D341Med (cell line): ENCODE data around the gene FSD1L.

Experiments
- DNase-seq: peaks from one replicate; pipeline ENCODE4 v3.0.0; 2012; ENCODE audit warnings: low spot score

The FSD1L gene

GRCh38 chr9:105447814-105448812 is at the start of gene FSD1L:
TSS of gene FSD1L (plus strand) at chr9:105448034. CDS start at chr9:105448221, 187 bp downstream.
- DNase-seq = peak; percentile 96

- DNase-seq = no peak
Measured at GRCh38 chr9:105399117-105399516, 48.7 kb upstream of the FSD1L start.

GRCh38 chr9:105401651-105402050 is 46.2 kb upstream of the FSD1L start:
- DNase-seq = peak; percentile 77

GRCh38 chr9:105403552-105404248 is 44.1 kb upstream of the FSD1L start:
- no peak for DNase-seq

GRCh38 chr9:105405514-105406131 is 42.2 kb upstream of the FSD1L start:
- peak; percentile 58 for DNase-seq

GRCh38 chr9:105406369-105406768 is 41.5 kb upstream of the FSD1L start:
- DNase-seq = no peak

GRCh38 chr9:105413525-105413924 is 34.3 kb upstream of the FSD1L start:
- peak; percentile 62 for DNase-seq

- peak; percentile 70 for DNase-seq
Measured at GRCh38 chr9:105414947-105415661, 32.7 kb upstream of the FSD1L start.

GRCh38 chr9:105415662-105415980 is 32.2 kb upstream of the FSD1L start:
- no peak for DNase-seq

- DNase-seq = no peak
Measured at GRCh38 chr9:105416840-105417239, 31.0 kb upstream of the FSD1L start.

GRCh38 chr9:105418588-105419500 is 29.0 kb upstream of the FSD1L start:
- DNase-seq = no peak

GRCh38 chr9:105419816-105420597 is 27.8 kb upstream of the FSD1L start:
- DNase-seq = no peak

- no peak for DNase-seq
Measured at GRCh38 chr9:105421154-105421553, 26.7 kb upstream of the FSD1L start.

GRCh38 chr9:105421864-105422263 is 26.0 kb upstream of the FSD1L start:
- no peak for DNase-seq

- peak; percentile 48 for DNase-seq
Measured at GRCh38 chr9:105425816-105426433, 21.9 kb upstream of the FSD1L start.

- no peak for DNase-seq
Measured at GRCh38 chr9:105426657-105427056, 21.2 kb upstream of the FSD1L start.

GRCh38 chr9:105431424-105432246 is 16.2 kb upstream of the FSD1L start:
- DNase-seq = no peak

GRCh38 chr9:105432247-105432842 is 15.5 kb upstream of the FSD1L start:
- DNase-seq = peak; percentile 55
